Erythroblast (primary cell): ENCODE measurements around the gene DIP2B.

Experiments used
- DNase-seq, 2 experiments: peaks; one replicate each; lab custom pipeline; 2025; lab: John Stamatoyannopoulos, UW
- GATA1 ChIP-seq: IDR thresholded peaks from 2 replicates; pipeline ENCODE4 v1.6.1; 2011; ENCODE audit warnings: low read depth, mild to moderate bottlenecking, control low read depth, low read length, moderate library complexity
- POLR2A ChIP-seq: IDR thresholded peaks from 2 replicates; pipeline ENCODE4 v1.6.1; 2011; ENCODE audit warnings: mild to moderate bottlenecking, low read length

DIP2B gene

DNA sequence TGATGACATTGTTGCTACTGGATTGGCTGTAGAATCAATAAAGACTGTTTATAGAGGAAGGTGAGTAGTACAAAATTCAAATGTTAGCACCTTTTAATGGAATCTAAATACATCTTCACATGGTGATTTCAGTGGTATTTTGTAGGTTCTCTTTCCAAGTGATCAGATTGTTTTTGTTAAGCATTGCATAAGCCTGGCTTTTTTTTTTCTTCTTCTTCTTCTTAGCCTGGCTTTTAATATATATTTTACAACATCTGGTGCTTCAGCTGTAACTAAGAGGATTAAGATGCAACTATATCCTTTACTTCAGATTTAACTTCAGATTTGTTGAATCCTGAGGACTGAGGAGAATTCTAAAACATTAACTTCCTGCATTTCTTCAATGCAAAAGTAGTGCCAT lies 201.8 kb downstream of the DIP2B start:
- no peak for DNase-seq
- TF ChIP-seq POLR2A (no peak), GATA1 (no peak)

DNA sequence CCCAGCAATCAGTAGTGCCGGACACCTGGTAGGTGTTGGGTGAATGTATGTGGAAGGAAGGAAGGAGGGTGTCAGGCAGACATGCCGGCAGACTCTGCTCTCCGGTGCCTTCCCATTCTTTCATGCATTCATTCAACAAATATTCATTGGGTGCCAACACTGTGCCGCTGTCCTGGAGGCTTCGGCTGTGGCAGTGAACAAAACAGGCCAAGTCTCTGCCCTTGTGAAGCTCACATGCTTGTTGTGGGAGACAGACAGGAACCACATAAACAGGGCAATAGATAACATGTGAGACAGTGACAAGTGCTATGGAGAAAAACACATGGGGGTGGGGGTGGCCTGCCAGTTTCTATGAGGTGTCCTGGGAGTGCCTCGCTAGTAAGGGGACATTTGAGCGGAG lies 202.6 kb downstream of the DIP2B start:
- no peak for DNase-seq
- TF ChIP-seq POLR2A (no peak), GATA1 (no peak)

DNA sequence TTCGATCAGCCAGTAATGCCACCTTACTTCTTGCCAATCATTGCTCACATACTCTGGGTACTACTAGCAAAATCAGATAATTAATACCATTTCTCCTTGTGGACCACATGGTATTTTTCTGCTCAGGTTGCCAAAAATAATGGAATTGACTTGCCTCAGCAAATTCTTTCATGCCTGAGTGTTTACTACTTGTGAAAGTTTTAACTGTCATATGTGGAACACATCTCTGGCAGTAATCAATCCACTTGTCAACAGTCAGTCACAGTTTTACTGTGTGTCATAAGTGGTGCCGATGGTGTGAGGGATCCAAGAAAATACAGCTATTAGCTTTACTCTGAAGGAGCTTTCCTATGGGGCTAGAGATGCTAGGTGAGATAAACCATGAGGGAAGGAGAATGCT lies 203.8 kb downstream of the DIP2B start:
- no peak for DNase-seq
- no peak for TF ChIP-seq GATA1
- no peak for TF ChIP-seq POLR2A

DNA sequence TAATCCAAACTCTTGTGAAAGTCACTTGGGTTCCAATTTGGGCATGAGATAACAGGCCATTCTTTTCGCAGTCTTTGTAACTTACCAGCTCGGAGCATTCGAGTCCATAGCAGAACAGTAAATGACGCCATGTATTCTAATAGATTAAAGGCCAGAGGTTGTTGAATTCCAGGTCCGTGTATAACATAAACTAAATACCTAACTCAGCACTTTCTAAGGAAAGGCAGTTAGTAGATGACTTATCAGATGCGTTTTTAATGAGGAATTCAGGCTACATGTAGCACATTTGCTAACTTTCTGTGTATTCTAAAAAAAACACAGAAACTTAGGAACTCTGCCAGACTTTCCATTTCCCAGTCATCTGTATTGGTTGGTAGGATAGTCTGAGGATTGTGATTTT lies 206.3 kb downstream of the DIP2B start:
- TF ChIP-seq GATA1 (no peak), POLR2A (no peak)
- DNase-seq, result no peak

DNA sequence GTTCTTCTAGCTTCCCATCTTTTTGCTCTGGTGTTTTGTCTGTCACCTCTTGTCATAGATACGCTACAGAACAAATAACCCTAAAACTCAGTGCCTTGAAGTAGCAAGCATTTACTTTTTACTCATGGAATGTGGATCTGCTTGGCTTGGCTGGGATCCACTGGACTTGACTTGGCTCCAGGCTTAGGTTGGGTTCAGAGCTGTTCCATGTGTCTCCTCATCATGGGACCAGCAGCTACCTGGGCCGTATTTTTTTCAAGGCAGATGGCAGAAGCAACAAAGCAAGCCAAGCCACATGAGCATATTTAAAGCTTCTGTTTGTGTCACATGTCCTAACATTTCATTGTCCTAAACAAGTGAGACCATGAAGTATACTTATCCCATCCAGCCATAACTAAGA lies 210.4 kb downstream of the DIP2B start:
- no peak for DNase-seq
- no peak for TF ChIP-seq POLR2A
- TF ChIP-seq GATA1, result no peak

DNA sequence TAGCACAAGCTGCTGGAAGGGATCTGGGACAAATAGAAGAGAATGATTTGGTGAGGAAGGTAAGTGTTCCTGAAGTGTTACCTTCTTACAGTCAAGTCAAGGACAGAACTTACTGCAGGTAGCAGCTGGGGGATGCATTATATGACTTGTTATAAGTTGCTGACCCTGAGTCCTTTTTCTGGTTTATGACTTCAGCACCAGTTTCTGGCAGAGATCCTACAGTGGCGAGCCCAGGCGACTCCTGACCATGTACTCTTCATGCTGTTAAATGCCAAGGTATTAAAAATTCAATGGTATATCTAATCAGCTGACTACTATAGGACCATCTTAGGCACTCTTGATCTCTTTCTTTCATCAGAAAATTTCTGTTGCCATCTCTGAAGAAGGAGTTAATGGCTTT lies 214.0 kb downstream of the DIP2B start:
- TF ChIP-seq GATA1, result no peak
- no peak for TF ChIP-seq POLR2A
- peak in 1 of 2 experiments; percentile 5 for DNase-seq

DNA sequence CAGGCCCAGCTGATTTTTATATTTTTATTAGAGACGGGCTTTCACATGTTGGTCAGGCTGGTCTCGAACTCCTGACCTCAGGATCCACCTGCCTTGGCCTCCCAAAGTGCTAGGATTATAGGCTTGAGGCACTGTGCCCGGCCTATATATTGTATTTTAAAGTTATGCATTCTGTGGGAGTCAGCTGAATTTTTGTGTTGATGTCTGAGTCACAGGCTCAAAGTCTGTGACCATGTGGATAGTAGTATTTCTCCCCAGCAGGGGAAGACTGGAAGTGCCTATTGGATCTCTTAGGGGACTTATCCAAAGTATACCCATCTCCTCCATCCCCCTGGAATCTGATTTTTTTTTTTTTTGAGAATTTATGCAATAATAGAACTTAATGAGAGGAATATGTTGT lies 215.3 kb downstream of the DIP2B start:
- no peak for TF ChIP-seq POLR2A
- no peak for TF ChIP-seq GATA1
- no peak for DNase-seq

DNA sequence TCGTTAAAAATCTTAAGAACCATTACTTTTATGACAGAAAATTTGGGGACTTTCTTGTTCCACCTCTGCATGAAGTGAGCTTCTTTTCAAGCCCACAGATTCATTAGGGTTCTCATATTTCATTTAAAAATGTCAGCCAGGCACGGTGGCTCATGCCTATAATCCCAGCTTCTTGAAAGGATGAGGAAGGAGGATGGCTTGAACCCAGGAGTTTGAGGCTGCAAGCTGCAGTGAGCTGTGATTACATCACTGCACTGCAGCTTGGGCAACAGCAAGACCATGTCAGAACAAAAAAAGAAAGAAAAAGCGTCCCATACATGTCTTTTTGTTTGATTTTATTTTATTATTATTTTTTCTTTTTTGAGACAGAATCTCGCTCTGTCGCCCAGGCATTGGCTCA lies 215.7 kb downstream of the DIP2B start:
- TF ChIP-seq GATA1, result no peak
- no peak for DNase-seq

DNA sequence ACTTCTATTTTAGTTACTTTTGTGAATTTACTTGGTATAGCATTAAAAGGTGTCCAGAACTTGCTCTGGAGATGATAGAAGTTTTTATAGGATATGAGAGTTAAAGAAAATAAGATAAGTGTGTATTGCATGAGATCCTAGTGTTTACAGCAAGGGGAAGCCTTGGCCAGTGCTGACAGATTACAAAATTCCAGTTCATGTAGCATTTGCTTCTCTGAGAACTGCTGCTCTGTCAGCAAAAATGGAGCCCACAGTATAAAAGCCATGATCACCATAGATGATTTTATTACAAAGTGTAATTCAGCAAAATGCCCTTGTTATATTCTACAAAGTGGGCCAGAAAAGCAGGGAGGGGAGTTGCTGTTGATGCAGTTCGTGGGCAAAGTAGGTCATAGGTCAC lies 219.1 kb downstream of the DIP2B start:
- TF ChIP-seq GATA1 (no peak), POLR2A (no peak)
- no peak for DNase-seq

DNA sequence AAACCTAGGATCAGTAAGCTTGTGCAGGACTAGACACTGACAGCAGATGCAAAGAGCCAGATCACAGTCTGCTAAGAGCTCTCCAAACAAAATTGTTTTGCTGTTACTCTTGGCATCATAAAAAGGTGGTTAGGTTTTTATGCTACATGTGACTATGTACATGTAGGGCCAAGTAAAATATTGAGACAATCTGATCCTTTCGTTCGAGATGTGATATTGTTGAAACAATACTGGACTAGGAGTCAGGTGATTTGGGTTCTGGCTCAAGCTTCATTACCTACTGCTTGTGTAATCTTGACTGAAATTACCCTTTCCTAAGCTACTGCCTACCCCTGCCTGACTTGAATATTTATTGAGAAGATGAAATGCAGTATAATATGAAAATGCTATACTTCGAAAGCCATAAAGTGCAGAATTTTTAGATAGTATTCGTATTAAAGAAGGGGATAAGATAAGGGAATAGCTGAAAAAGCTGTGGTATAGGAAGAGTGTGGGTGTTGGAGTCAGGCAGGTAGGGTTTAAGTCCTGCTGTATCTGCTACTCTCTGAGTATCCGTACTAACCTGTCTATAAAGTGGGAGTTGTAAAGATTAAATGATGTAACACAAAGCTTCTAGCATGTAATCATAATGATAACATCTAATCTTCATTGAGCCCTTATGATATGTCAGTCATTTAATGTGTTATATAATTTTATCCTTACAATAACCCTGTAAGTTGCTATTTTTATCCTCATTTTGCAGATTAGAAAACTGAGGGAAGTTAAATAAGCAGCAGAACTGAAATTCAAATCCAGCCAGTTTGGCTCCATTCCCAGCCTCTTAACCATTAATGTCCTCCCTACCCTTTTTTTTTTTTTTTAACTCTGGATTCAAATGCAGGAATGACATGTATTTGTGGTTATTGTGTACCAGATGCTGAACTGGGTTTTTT lies 220.5 kb downstream of the DIP2B start:
- TF ChIP-seq POLR2A (no peak), GATA1 (no peak)

DNA sequence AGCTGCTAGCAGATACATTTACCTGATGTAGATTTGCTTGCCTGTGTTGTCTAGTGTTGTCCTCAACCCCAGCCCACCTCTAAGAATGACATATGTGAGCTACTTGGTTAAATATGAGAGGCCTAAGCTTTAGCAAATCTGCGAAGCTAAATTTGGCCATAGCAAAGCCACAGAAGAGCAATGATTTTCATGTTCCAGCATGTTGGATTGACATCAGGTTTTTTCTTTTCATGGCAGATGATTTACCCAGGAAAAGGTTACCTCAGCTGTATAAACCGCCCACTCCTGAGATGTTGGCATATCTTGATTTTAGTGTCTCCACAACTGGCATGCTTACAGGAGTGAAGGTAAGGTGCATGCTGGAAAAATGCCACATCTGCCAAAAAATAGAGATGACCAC lies 222.7 kb downstream of the DIP2B start:
- no peak for DNase-seq
- TF ChIP-seq POLR2A, result no peak
- no peak for TF ChIP-seq GATA1

More for the DNA sequence above, 220.5 kb downstream of the DIP2B start:
- no peak for DNase-seq

DNA sequence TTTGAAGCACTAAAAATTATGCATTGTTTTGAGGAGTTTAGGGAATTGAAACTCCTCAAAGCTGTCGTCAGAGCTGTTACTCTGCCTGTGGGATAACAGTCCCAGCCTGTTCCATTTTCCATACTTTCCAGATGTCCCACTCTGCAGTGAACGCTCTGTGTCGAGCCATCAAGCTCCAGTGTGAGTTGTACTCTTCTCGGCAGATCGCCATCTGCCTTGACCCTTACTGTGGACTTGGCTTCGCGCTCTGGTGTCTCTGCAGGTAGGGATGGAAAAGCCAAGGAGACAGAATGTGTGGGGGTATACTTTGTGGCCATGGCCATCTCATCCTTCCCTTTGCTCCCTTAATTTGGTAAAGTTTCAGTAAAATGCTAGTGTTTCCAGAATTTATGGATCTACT lies 223.6 kb downstream of the DIP2B start:
- no peak for DNase-seq

DNA sequence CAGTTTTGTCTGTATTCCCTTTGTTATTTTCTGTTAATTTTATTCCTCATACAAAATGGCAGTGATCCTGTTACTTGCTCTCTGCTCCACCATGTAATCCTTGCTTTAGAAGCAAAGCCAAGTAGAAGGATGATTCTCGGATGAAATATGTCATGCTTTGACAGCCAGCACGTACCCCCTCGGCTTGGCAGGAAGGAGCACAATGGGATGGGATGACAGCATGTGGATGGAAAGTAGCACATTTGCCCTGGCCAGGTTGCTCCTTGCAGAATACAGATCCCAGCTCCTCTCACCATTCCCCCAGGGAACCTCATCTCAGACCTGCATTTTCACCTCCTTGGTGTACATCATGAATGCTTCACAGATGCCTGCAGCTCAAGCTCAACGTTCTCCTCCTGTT lies 224.1 kb downstream of the DIP2B start:
- DNase-seq, result no peak

More for the DNA sequence above, 223.6 kb downstream of the DIP2B start:
- TF ChIP-seq GATA1 (no peak), POLR2A (no peak)

DNA sequence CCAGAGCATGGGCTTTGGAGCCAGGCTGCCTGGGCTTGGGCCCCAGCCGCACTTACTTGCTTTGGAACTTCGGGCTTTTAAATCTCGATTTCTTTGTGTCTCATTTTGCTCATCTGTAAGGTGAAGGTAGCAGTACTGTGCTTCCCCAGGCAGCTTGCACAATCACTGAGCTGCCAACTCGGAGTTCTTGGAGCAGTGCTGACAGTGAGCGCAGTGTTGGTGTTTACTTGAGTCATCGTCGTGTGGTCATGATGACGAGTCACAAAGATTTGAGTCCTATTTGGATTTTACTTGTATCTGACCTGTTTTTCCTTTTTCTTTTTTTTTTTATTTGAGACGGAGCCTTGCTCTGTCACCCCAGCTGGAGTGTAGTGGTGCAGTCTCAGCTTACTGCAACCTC lies 227.8 kb downstream of the DIP2B start:
- DNase-seq, result peak in 1 of 2 experiments; percentile 40
- TF ChIP-seq GATA1 (no peak), POLR2A (no peak)

More for the DNA sequence above, 224.1 kb downstream of the DIP2B start:
- TF ChIP-seq POLR2A (no peak), GATA1 (no peak)

DNA sequence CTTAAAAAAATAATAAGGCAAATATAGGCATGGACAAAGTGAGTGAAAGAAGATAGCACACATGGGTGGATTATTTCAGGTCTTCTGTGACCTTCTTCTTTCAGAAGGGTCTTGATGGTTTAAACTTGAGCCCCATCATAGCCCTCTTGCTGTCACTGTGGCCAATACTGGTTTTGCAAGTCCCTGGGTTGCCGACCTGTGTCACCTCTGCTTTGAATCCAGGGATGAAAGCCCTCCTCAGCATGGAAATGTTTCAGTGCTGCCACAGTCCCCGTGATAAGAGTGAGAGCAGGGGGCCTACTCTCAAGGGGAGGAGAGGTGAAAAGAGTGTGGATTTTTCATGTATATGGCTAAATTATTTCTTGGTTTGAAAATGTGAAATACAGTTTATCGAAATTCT lies 228.9 kb downstream of the DIP2B start:
- DNase-seq, result no peak
- TF ChIP-seq POLR2A (no peak), GATA1 (no peak)
